ENCODE measurements around the gene SEMA6A. TPM values are rescaled to one million over a fixed set of nuclear protein-coding genes. Genes with fewer than 3 reads are reported as not detected.

Gene SEMA6A
- total and polyA plus RNA-seq, 5 donors from 2014 or later: 0.15 to 1.4 (median 0.54) TPM; not detected in 1

- Histone ChIP-seq H3K9me3 (ENCODE audit: control insufficient read depth in 2 of 2, low read length in 2 of 2) (no peaks in the 10 kb centered on the region), H3K4me3 (ENCODE audit: low read depth, low read length) (no peak overlapping the region), H3K27ac (ENCODE audit: insufficient read depth, low read length, poor library complexity, severe bottlenecking) (no peak overlapping the region), H3K36me3 (ENCODE audit: control insufficient read depth, insufficient read depth, low read length) (no peaks in the 10 kb centered on the region), H3K4me1 (ENCODE audit: control insufficient read depth, insufficient read depth, low read length, poor library complexity, severe bottlenecking) (no peaks in the 10 kb centered on the region), H3K27me3 (ENCODE audit: control insufficient read depth, insufficient read depth, low read length) (no peaks in the 10 kb centered on the region)
- no peaks in the 10 kb centered on the region for H3K36me3 Mint-ChIP-seq
- no peaks in the 10 kb centered on the region for H3K4me1 Mint-ChIP-seq
- H3K27me3 Mint-ChIP-seq: no peaks in the 10 kb centered on the region
- H3K9me3 Mint-ChIP-seq: peaks cover 0 to 4% (median 0%) of the 10 kb centered on the region in 7 donors
- ATAC-seq (ENCODE audit: low read depth in 2 of 2) (no peak), DNase-seq (no peak)
- H3K27ac Mint-ChIP-seq: no peak overlapping the region
- H3K4me3 Mint-ChIP-seq: no peak overlapping the region
Observed at GRCh38 chr5:116612431-116612830, 37.8 kb upstream of the SEMA6A start.

- Histone ChIP-seq H3K27me3 (ENCODE audit: control insufficient read depth, insufficient read depth, low read length) (no peaks in the 10 kb centered on the region), H3K4me3 (ENCODE audit: low read depth, low read length) (no peak overlapping the region), H3K27ac (ENCODE audit: insufficient read depth, low read length, poor library complexity, severe bottlenecking) (no peak overlapping the region), H3K9me3 (ENCODE audit: control insufficient read depth in 2 of 2, low read length in 2 of 2) (no peaks in the 10 kb centered on the region), H3K36me3 (ENCODE audit: control insufficient read depth, insufficient read depth, low read length) (no peaks in the 10 kb centered on the region), H3K4me1 (ENCODE audit: control insufficient read depth, insufficient read depth, low read length, poor library complexity, severe bottlenecking) (no peaks in the 10 kb centered on the region)
- no peaks in the 10 kb centered on the region for H3K36me3 Mint-ChIP-seq
- no peak for ATAC-seq (ENCODE audit: low read depth in 2 of 2)
- H3K27me3 Mint-ChIP-seq: peaks cover 4% of the 10 kb centered on the region
- peaks cover 0 to 3% (median 0%) of the 10 kb centered on the region in 7 donors for H3K9me3 Mint-ChIP-seq
- H3K4me1 Mint-ChIP-seq: no peaks in the 10 kb centered on the region
- DNase-seq: no peak
- H3K27ac Mint-ChIP-seq: no peak overlapping the region
- H3K4me3 Mint-ChIP-seq: no peak overlapping the region
Observed at GRCh38 chr5:116605310-116606070, 30.9 kb upstream of the SEMA6A start.

- Histone ChIP-seq H3K36me3 (ENCODE audit: control insufficient read depth, insufficient read depth, low read length) (no peaks in the 10 kb centered on the region), H3K4me1 (ENCODE audit: control insufficient read depth, insufficient read depth, low read length, poor library complexity, severe bottlenecking) (no peaks in the 10 kb centered on the region), H3K27me3 (ENCODE audit: control insufficient read depth, insufficient read depth, low read length) (no peaks in the 10 kb centered on the region), H3K4me3 (ENCODE audit: low read depth, low read length) (no peak overlapping the region), H3K27ac (ENCODE audit: insufficient read depth, low read length, poor library complexity, severe bottlenecking) (no peak overlapping the region), H3K9me3 (ENCODE audit: control insufficient read depth in 2 of 2, low read length in 2 of 2) (no peaks in the 10 kb centered on the region)
- DNase-seq (no peak), ATAC-seq (ENCODE audit: low read depth in 2 of 2) (no peak)
- Mint-ChIP-seq H3K36me3 (no peaks in the 10 kb centered on the region), H3K27ac (no peak overlapping the region), H3K9me3 (peaks cover 0 to 3% (median 0%) of the 10 kb centered on the region in 7 donors), H3K4me3 (no peak overlapping the region), H3K27me3 (peaks cover 4% of the 10 kb centered on the region), H3K4me1 (no peaks in the 10 kb centered on the region)
Observed at GRCh38 chr5:116604805-116605204, 30.2 kb upstream of the SEMA6A start.

GRCh38 chr5:116600876-116601275 lies 26.3 kb upstream of the SEMA6A start:
- no peak overlapping the region for H3K4me3 ChIP-seq (ENCODE audit: low read depth, low read length)
- H3K4me1 ChIP-seq (ENCODE audit: control insufficient read depth, insufficient read depth, low read length, poor library complexity, severe bottlenecking): no peaks in the 10 kb centered on the region
- Mint-ChIP-seq H3K27me3 (no peaks in the 10 kb centered on the region), H3K27ac (no peak overlapping the region), H3K9me3 (peaks cover 0 to 6% (median 0%) of the 10 kb centered on the region in 7 donors), H3K4me1 (no peaks in the 10 kb centered on the region), H3K36me3 (no peaks in the 10 kb centered on the region), H3K4me3 (no peak overlapping the region)
- no peaks in the 10 kb centered on the region for H3K36me3 ChIP-seq (ENCODE audit: control insufficient read depth, insufficient read depth, low read length)
- ATAC-seq (ENCODE audit: low read depth in 2 of 2): no peak
- no peaks in the 10 kb centered on the region for H3K9me3 ChIP-seq (ENCODE audit: control insufficient read depth in 2 of 2, low read length in 2 of 2)
- DNase-seq: no peak
- no peak overlapping the region for H3K27ac ChIP-seq (ENCODE audit: insufficient read depth, low read length, poor library complexity, severe bottlenecking)
- no peaks in the 10 kb centered on the region for H3K27me3 ChIP-seq (ENCODE audit: control insufficient read depth, insufficient read depth, low read length)

- H3K4me3 Mint-ChIP-seq: no peak overlapping the region
- peaks cover 0 to 7% (median 0%) of the 10 kb centered on the region in 7 donors for H3K9me3 Mint-ChIP-seq
- H3K36me3 Mint-ChIP-seq: no peaks in the 10 kb centered on the region
- Histone ChIP-seq H3K4me1 (ENCODE audit: control insufficient read depth, insufficient read depth, low read length, poor library complexity, severe bottlenecking) (no peaks in the 10 kb centered on the region), H3K27me3 (ENCODE audit: control insufficient read depth, insufficient read depth, low read length) (no peaks in the 10 kb centered on the region), H3K4me3 (ENCODE audit: low read depth, low read length) (no peak overlapping the region), H3K36me3 (ENCODE audit: control insufficient read depth, insufficient read depth, low read length) (no peaks in the 10 kb centered on the region), H3K9me3 (ENCODE audit: control insufficient read depth in 2 of 2, low read length in 2 of 2) (no peaks in the 10 kb centered on the region), H3K27ac (ENCODE audit: insufficient read depth, low read length, poor library complexity, severe bottlenecking) (no peak overlapping the region)
- DNase-seq (no peak), ATAC-seq (ENCODE audit: low read depth in 2 of 2) (no peak)
- H3K4me1 Mint-ChIP-seq: no peaks in the 10 kb centered on the region
- H3K27ac Mint-ChIP-seq: no peak overlapping the region
- H3K27me3 Mint-ChIP-seq: no peaks in the 10 kb centered on the region
Observed at GRCh38 chr5:116598911-116599310, 24.3 kb upstream of the SEMA6A start.

GRCh38 chr5:116595498-116595897 lies 20.9 kb upstream of the SEMA6A start:
- H3K27me3 ChIP-seq (ENCODE audit: control insufficient read depth, insufficient read depth, low read length): no peaks in the 10 kb centered on the region

GRCh38 chr5:116593340-116593739 lies 18.7 kb upstream of the SEMA6A start:
- ATAC-seq (ENCODE audit: low read depth in 2 of 2): no peak
- Mint-ChIP-seq H3K4me3 (no peak overlapping the region), H3K9me3 (peaks cover 0 to 10% (median 2%) of the 10 kb centered on the region in 7 donors), H3K27ac (no peak overlapping the region), H3K27me3 (no peaks in the 10 kb centered on the region), H3K36me3 (no peaks in the 10 kb centered on the region), H3K4me1 (no peaks in the 10 kb centered on the region)
- no peaks in the 10 kb centered on the region for H3K4me1 ChIP-seq (ENCODE audit: control insufficient read depth, insufficient read depth, low read length, poor library complexity, severe bottlenecking)
- H3K27ac ChIP-seq (ENCODE audit: insufficient read depth, low read length, poor library complexity, severe bottlenecking): no peak overlapping the region
- no peak overlapping the region for H3K4me3 ChIP-seq (ENCODE audit: low read depth, low read length)
- H3K9me3 ChIP-seq (ENCODE audit: control insufficient read depth in 2 of 2, low read length in 2 of 2): no peaks in the 10 kb centered on the region
- no peak for DNase-seq
- H3K27me3 ChIP-seq (ENCODE audit: control insufficient read depth, insufficient read depth, low read length): no peaks in the 10 kb centered on the region
- H3K36me3 ChIP-seq (ENCODE audit: control insufficient read depth, insufficient read depth, low read length): no peaks in the 10 kb centered on the region

More at GRCh38 chr5:116595498-116595897, 20.9 kb upstream of the SEMA6A start:
- Mint-ChIP-seq H3K27ac (no peak overlapping the region), H3K4me3 (no peak overlapping the region), H3K27me3 (no peaks in the 10 kb centered on the region), H3K4me1 (no peaks in the 10 kb centered on the region), H3K9me3 (peaks cover 0 to 10% (median 3%) of the 10 kb centered on the region in 7 donors), H3K36me3 (no peaks in the 10 kb centered on the region)
- Histone ChIP-seq H3K4me3 (ENCODE audit: low read depth, low read length) (no peak overlapping the region), H3K9me3 (ENCODE audit: control insufficient read depth in 2 of 2, low read length in 2 of 2) (no peaks in the 10 kb centered on the region), H3K4me1 (ENCODE audit: control insufficient read depth, insufficient read depth, low read length, poor library complexity, severe bottlenecking) (no peaks in the 10 kb centered on the region), H3K36me3 (ENCODE audit: control insufficient read depth, insufficient read depth, low read length) (no peaks in the 10 kb centered on the region), H3K27ac (ENCODE audit: insufficient read depth, low read length, poor library complexity, severe bottlenecking) (no peak overlapping the region)
- ATAC-seq (ENCODE audit: low read depth in 2 of 2) (no peak), DNase-seq (no peak)

- Mint-ChIP-seq H3K27me3 (peaks cover 21% of the 10 kb centered on the region), H3K36me3 (no peaks in the 10 kb centered on the region), H3K4me3 (no peak overlapping the region), H3K9me3 (peaks cover 0 to 2% (median 0%) of the 10 kb centered on the region in 7 donors), H3K4me1 (no peaks in the 10 kb centered on the region), H3K27ac (no peak overlapping the region)
- Histone ChIP-seq H3K4me1 (ENCODE audit: control insufficient read depth, insufficient read depth, low read length, poor library complexity, severe bottlenecking) (no peaks in the 10 kb centered on the region), H3K4me3 (ENCODE audit: low read depth, low read length) (no peak overlapping the region), H3K36me3 (ENCODE audit: control insufficient read depth, insufficient read depth, low read length) (no peaks in the 10 kb centered on the region), H3K27me3 (ENCODE audit: control insufficient read depth, insufficient read depth, low read length) (no peaks in the 10 kb centered on the region), H3K27ac (ENCODE audit: insufficient read depth, low read length, poor library complexity, severe bottlenecking) (no peak overlapping the region), H3K9me3 (ENCODE audit: control insufficient read depth in 2 of 2, low read length in 2 of 2) (no peaks in the 10 kb centered on the region)
- DNase-seq: no peak
- no peak for ATAC-seq (ENCODE audit: low read depth in 2 of 2)
Observed at GRCh38 chr5:116585227-116585626, 10.6 kb upstream of the SEMA6A start.
